DMS114 treated with DMSO at 0.1 percent for 48 hours (cell line): ENCODE results near the gene KAZN.

Source experiments
- DNase-seq: peaks from one replicate; lab custom pipeline; 2025; ENCODE audit not compliant: unreplicated experiment; lab: John Stamatoyannopoulos, UW

Gene KAZN

GRCh38 chr1:14786109-14786675 is 187.7 kb downstream of the KAZN start:
- DNase-seq, result no peak

- no peak for DNase-seq
These were observed 188.2 kb downstream of the KAZN start for GRCh38 chr1:14786681-14787080.

- no peak for DNase-seq
These were observed 189.1 kb downstream of the KAZN start for GRCh38 chr1:14787604-14788003.

- DNase-seq, result no peak
These were observed 189.6 kb downstream of the KAZN start for GRCh38 chr1:14788080-14788479.

- DNase-seq, result no peak
These were observed 192.5 kb downstream of the KAZN start for GRCh38 chr1:14790982-14791381.

GRCh38 chr1:14791654-14792053 is 193.2 kb downstream of the KAZN start:
- no peak for DNase-seq

GRCh38 chr1:14794136-14794768 is 195.8 kb downstream of the KAZN start:
- no peak for DNase-seq

GRCh38 chr1:14794906-14795305 is 196.4 kb downstream of the KAZN start:
- DNase-seq, result no peak

GRCh38 chr1:14795589-14795988 is 197.1 kb downstream of the KAZN start:
- no peak for DNase-seq

- no peak for DNase-seq
These were observed 201.5 kb downstream of the KAZN start for GRCh38 chr1:14800014-14800413.

- DNase-seq, result no peak
These were observed 202.1 kb downstream of the KAZN start for GRCh38 chr1:14800500-14801076.

- no peak for DNase-seq
These were observed 204.7 kb downstream of the KAZN start for GRCh38 chr1:14803002-14803789.

- DNase-seq, result no peak
These were observed 206.1 kb downstream of the KAZN start for GRCh38 chr1:14804626-14805025.

- DNase-seq, result no peak
These were observed 208.3 kb downstream of the KAZN start for GRCh38 chr1:14806772-14807171.

GRCh38 chr1:14808768-14809167 is 210.3 kb downstream of the KAZN start:
- no peak for DNase-seq

- DNase-seq, result no peak
These were observed 210.9 kb downstream of the KAZN start for GRCh38 chr1:14809191-14809981.

- no peak for DNase-seq
These were observed 212.3 kb downstream of the KAZN start for GRCh38 chr1:14810595-14811361.

- DNase-seq, result no peak
These were observed 213.1 kb downstream of the KAZN start for GRCh38 chr1:14811573-14811972.

GRCh38 chr1:14812189-14812588 is 213.7 kb downstream of the KAZN start:
- DNase-seq, result no peak

- no peak for DNase-seq
These were observed 216.8 kb downstream of the KAZN start for GRCh38 chr1:14815175-14815877.
